ENCODE measurements around the gene FAM228B.

FAM228B gene

DNA sequence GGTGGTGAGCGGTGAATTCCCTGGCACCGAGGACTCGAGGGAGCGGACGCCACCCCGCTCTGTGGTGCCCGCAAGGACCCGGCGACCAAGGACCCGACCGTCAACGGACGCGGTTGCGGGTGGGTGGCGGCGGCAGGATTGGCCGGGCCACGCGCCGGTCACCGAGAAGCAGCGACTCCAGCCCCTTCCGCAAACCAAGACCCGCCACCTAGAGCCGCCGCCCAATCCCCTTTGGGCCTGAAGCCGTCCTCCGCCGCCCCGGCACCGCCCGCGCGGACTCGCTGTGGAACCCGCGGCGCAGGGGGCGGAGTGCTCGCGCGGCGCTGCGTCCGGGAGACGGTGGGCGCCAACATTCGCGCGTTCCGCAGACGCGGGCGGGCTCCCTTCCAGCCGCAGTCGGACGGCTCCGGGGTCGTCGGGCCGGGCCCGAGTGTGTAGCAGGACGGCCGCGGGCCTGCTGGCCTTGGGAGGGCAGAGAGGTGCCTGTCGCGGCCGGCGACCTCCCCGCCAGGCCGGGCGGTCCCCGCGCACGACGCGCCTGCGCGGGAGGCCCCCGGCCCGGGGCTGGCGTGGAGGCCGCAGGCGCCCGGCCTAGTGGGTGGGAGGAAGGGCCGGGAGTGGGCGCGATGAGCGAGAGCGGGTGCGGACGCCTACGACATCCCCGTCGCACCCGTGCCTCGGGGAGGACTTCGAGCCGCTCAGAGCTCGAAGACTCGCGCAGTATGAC lies at the start of gene FAM228B, which contains the start of gene PFN4:
Gene FAM228B (plus strand): TSS at position 275 of the 727 bp plus-strand sequence. CDS start 893 bp downstream, outside the sequence.
Gene PFN4 (minus strand): TSS at position 140 of the 727 bp plus-strand sequence. CDS start 799 bp downstream, outside the sequence.
- H3K4me1 ChIP-seq (ENCODE audit: control insufficient read depth, insufficient read depth, low read length) = peaks cover 20% of the 10 kb centered on the region
- H3K4me3 ChIP-seq (ENCODE audit: low read length in 2 of 2) = peak within 1 kb of the TSS; percentile 90 to 92
- no peaks in the 10 kb centered on the region for H3K36me3 ChIP-seq (ENCODE audit: control insufficient read depth in 2 of 2, insufficient read depth in 2 of 2, low read length in 2 of 2)
- no peaks in the 10 kb centered on the region for H3K27me3 ChIP-seq (ENCODE audit: control insufficient read depth in 1 of 2, insufficient read depth in 2 of 2, low read length in 2 of 2)
- H3K9ac ChIP-seq (ENCODE audit: low read length in 2 of 2) = peak within 1 kb of the TSS; percentile 95 to 98
- no peaks in the 10 kb centered on the region for H3K9me3 ChIP-seq (ENCODE audit: control insufficient read depth in 2 of 2, low read length in 2 of 2)
- H3K27ac ChIP-seq (ENCODE audit: low read length) = peak within 1 kb of the TSS; percentile 96

DNA sequence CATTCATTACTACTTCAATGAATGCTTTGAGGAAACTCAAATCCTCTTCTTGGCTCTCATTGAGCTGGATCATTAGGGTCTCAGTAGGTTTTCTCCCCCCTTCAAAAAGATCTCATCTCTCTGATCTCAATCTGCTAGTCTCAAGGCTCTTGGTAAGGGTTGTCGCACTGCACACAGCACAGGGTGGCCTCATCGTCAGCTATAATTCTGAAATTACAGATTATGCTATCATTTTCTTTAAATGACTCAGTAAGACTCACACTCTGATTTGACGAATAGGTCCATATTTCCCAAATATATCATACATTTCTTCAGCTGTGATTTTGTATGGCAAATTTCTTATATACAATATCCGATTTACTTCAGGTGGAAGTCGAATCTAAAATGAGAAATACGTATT lies 49.5 kb upstream of the FAM228B start:
- Histone ChIP-seq H3K9me3 (ENCODE audit: control insufficient read depth in 2 of 2, low read length in 2 of 2) (no peaks in the 10 kb centered on the region), H3K9ac (ENCODE audit: low read length in 2 of 2) (no peak overlapping the region), H3K27ac (ENCODE audit: low read length) (no peak overlapping the region), H3K4me1 (ENCODE audit: control insufficient read depth, insufficient read depth, low read length) (peaks cover 12% of the 10 kb centered on the region), H3K4me3 (ENCODE audit: low read length in 2 of 2) (no peak overlapping the region), H3K27me3 (ENCODE audit: control insufficient read depth in 1 of 2, insufficient read depth in 2 of 2, low read length in 2 of 2) (no peaks in the 10 kb centered on the region), H3K36me3 (ENCODE audit: control insufficient read depth in 2 of 2, insufficient read depth in 2 of 2, low read length in 2 of 2) (peaks cover 14 to 16% of the 10 kb centered on the region in 2 donors)

DNA sequence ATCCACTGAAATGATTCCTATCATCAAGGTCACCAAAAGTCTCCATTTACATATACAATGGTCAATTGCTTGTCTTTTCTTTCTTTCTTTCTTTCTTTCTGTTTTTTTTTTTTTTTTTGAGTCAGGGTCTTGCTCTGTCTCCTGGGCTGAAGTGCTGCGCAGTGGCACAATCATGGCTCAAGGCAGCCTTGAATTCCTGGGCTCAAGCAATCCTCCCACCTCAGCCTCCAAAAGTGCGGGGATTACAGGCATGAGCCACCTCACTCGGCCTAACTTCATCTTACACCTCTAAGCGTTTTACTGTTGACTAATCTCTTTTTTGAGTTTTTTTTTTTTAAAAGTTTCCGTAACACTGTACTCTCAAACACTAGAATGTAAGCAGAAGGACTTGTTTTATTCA lies 48.0 kb upstream of the FAM228B start:
- Histone ChIP-seq H3K9me3 (ENCODE audit: control insufficient read depth in 2 of 2, low read length in 2 of 2) (no peaks in the 10 kb centered on the region), H3K9ac (ENCODE audit: low read length in 2 of 2) (peak overlapping the region in 1 of 2 donors; percentile 98), H3K27ac (ENCODE audit: low read length) (no peak overlapping the region), H3K4me3 (ENCODE audit: low read length in 2 of 2) (peak overlapping the region; percentile 99 to 100), H3K4me1 (ENCODE audit: control insufficient read depth, insufficient read depth, low read length) (peaks cover 12% of the 10 kb centered on the region), H3K27me3 (ENCODE audit: control insufficient read depth in 1 of 2, insufficient read depth in 2 of 2, low read length in 2 of 2) (no peaks in the 10 kb centered on the region), H3K36me3 (ENCODE audit: control insufficient read depth in 2 of 2, insufficient read depth in 2 of 2, low read length in 2 of 2) (peaks cover 9 to 10% of the 10 kb centered on the region in 2 donors)

DNA sequence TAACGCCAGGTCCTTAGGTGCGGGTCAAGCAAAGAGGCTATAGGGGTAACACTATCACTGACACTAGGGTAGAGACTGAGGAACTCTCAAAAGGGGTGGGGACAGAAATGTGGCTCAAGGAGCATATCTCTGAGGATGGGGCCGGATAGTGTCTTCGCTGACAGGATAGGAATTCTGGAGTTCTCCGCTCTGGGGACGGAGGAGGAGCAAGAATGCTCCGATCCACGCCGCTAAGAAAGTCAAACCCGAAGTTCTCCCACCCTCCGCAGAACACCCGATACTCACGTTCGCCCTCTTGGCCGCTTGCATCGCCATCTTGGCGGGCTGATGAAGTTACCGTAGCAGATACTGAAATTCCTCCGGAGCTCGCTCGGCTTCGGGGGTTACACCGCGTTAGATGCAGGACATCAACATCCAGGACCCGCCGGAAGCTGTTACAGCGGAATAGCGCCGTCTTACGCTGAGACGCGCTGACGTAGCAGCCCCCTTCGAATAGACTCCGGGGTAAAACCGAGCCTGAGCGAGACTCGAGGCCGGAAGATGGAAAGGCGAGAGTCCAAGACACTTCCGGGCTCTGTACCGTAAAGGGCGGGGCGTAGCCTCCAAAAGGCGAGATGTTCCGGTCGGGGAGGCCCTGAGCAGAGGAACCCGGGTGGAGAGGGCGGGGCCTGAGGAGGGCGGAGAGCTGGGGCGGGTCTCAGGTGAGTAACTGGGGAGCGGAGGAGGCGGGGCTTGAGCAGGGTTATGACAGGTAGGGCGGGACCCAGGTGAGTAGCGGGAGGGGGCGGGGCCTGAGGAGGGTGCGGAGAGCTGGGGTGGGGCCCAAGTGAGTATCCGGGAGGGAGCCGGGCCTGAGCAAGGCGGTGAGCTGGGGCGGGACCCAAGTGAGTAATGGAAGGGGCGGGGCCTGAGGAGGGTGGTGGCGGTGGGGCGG lies 47.1 kb upstream of the FAM228B start, which contains the start of gene SF3B6:
Gene SF3B6 (minus strand): TSS at position 412 of the 934 bp plus-strand sequence. CDS start 97 bp downstream, at position 315.
- Histone ChIP-seq H3K9ac (ENCODE audit: low read length in 2 of 2) (peak within 1 kb of the TSS; percentile 91 to 98), H3K9me3 (ENCODE audit: control insufficient read depth in 2 of 2, low read length in 2 of 2) (no peaks in the 10 kb centered on the region), H3K27me3 (ENCODE audit: control insufficient read depth in 1 of 2, insufficient read depth in 2 of 2, low read length in 2 of 2) (no peaks in the 10 kb centered on the region), H3K36me3 (ENCODE audit: control insufficient read depth in 2 of 2, insufficient read depth in 2 of 2, low read length in 2 of 2) (peaks cover 13% of the 10 kb centered on the region in 2 donors), H3K27ac (ENCODE audit: low read length) (peak within 1 kb of the TSS; percentile 92), H3K4me1 (ENCODE audit: control insufficient read depth, insufficient read depth, low read length) (peaks cover 12% of the 10 kb centered on the region), H3K4me3 (ENCODE audit: low read length in 2 of 2) (peak within 1 kb of the TSS; percentile 99 to 100)

DNA sequence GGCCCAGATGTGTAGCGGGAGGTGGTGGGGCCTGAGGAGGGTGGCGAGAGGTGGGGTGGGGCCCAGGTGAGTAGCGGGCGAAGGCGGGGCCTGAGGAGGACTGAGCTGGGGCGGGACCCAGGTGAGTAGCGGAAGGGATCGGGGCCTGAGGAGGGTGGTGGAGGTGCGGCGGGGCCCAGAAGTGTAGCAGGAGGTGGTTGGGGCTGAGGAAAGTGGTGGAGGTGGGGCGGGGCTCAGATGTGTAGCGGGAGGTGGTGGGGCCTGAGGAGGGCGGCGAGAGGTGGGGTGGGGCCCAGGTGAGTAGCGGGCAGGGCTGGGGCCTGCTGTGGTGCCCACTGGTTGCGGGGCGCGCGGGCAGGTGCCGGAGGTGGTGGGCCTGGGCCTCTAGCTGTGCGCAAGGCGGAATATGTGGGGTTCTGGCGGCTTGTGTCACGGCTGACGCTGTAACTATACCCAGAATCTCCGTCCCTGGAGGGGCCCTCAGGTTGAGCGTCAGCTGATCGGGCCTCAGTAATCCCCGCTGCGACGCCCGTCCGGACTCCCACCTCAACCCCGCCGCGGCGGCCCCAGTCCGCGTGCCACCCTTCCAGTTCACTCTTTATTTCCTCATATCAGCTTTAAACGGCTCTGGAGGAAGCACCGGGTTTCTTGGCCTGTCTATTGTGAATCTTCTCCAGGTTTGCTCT lies 46.3 kb upstream of the FAM228B start:
- Histone ChIP-seq H3K4me3 (ENCODE audit: low read length in 2 of 2) (peak overlapping the region; percentile 99 to 100), H3K9me3 (ENCODE audit: control insufficient read depth in 2 of 2, low read length in 2 of 2) (no peaks in the 10 kb centered on the region), H3K27me3 (ENCODE audit: control insufficient read depth in 1 of 2, insufficient read depth in 2 of 2, low read length in 2 of 2) (no peaks in the 10 kb centered on the region), H3K9ac (ENCODE audit: low read length in 2 of 2) (peak overlapping the region; percentile 73 to 98), H3K27ac (ENCODE audit: low read length) (peak overlapping the region; percentile 92), H3K36me3 (ENCODE audit: control insufficient read depth in 2 of 2, insufficient read depth in 2 of 2, low read length in 2 of 2) (peaks cover 13 to 14% of the 10 kb centered on the region in 2 donors), H3K4me1 (ENCODE audit: control insufficient read depth, insufficient read depth, low read length) (peaks cover 12% of the 10 kb centered on the region)

DNA sequence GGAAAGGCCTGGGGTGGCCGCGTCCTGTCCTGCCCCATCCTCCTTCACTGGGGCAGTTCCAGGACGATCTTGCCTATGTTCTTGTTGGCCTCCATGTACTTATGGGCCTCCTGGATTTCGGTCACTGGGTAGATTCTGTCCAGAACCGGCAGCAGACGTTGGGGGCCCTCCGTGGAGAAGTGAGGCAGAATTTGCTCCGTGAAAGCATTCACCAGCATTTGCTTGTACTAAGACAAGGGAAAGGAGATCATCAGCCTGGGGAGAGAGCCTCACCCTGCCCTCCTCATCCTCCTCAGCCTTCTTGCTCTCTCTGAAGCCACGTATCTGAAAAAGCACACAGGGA lies 45.8 kb upstream of the FAM228B start:
- H3K4me3 ChIP-seq (ENCODE audit: low read length in 2 of 2) = peak overlapping the region; percentile 99 to 100
- no peaks in the 10 kb centered on the region for H3K27me3 ChIP-seq (ENCODE audit: control insufficient read depth in 1 of 2, insufficient read depth in 2 of 2, low read length in 2 of 2)
- H3K27ac ChIP-seq (ENCODE audit: low read length) = peak overlapping the region; percentile 92
- H3K9ac ChIP-seq (ENCODE audit: low read length in 2 of 2) = peak overlapping the region; percentile 73 to 98
- peaks cover 12% of the 10 kb centered on the region for H3K4me1 ChIP-seq (ENCODE audit: control insufficient read depth, insufficient read depth, low read length)
- peaks cover 13 to 19% of the 10 kb centered on the region in 2 donors for H3K36me3 ChIP-seq (ENCODE audit: control insufficient read depth in 2 of 2, insufficient read depth in 2 of 2, low read length in 2 of 2)
- no peaks in the 10 kb centered on the region for H3K9me3 ChIP-seq (ENCODE audit: control insufficient read depth in 2 of 2, low read length in 2 of 2)

DNA sequence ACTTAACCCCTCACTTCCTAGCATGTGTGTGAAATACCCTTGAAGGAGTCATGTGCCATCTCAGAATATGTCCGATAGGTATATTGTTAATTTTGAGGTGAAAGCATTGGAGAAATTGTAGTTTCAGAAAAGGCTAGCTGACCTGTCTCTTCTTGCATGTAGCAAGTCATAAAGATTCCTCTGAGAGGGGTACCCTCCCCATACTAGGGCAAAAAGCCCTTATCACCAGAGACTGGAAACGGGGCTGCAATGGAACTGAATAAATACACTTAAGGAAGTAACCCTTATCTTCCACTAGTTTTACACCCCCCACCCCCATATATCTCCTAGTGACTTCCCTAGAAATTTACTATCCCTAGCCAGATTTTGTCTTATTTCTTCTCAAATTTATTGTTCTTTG lies 45.4 kb upstream of the FAM228B start:
- Histone ChIP-seq H3K4me1 (ENCODE audit: control insufficient read depth, insufficient read depth, low read length) (peaks cover 12% of the 10 kb centered on the region), H3K4me3 (ENCODE audit: low read length in 2 of 2) (peak overlapping the region; percentile 99 to 100), H3K36me3 (ENCODE audit: control insufficient read depth in 2 of 2, insufficient read depth in 2 of 2, low read length in 2 of 2) (peaks cover 12 to 19% of the 10 kb centered on the region in 2 donors), H3K27me3 (ENCODE audit: control insufficient read depth in 1 of 2, insufficient read depth in 2 of 2, low read length in 2 of 2) (no peaks in the 10 kb centered on the region), H3K27ac (ENCODE audit: low read length) (peak overlapping the region; percentile 92), H3K9ac (ENCODE audit: low read length in 2 of 2) (peak overlapping the region; percentile 73 to 98), H3K9me3 (ENCODE audit: control insufficient read depth in 2 of 2, low read length in 2 of 2) (no peaks in the 10 kb centered on the region)

DNA sequence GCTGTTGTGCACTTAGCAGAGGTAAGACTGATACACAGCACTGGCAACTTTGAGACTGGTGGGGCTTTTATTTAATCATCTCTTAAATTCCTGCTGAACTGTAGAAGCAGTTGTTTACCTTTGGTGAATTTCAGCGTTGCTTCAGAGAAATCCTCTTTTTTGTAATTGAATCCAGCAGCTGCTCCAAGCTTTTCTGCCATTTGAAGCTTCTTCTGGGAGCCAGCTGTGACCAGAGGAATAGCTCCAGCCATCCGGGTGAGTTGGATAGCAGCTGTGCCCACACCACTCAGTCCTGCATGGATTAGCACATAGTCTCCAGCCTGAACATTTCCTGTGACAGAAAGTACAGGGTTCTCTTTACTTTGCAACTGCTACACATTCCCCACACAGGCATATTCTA lies 42.6 kb upstream of the FAM228B start:
- Histone ChIP-seq H3K27me3 (ENCODE audit: control insufficient read depth in 1 of 2, insufficient read depth in 2 of 2, low read length in 2 of 2) (no peaks in the 10 kb centered on the region), H3K9me3 (ENCODE audit: control insufficient read depth in 2 of 2, low read length in 2 of 2) (no peaks in the 10 kb centered on the region), H3K4me3 (ENCODE audit: low read length in 2 of 2) (no peak overlapping the region), H3K9ac (ENCODE audit: low read length in 2 of 2) (no peak overlapping the region), H3K4me1 (ENCODE audit: control insufficient read depth, insufficient read depth, low read length) (peaks cover 32% of the 10 kb centered on the region), H3K36me3 (ENCODE audit: control insufficient read depth in 2 of 2, insufficient read depth in 2 of 2, low read length in 2 of 2) (peaks cover 8 to 18% of the 10 kb centered on the region in 2 donors), H3K27ac (ENCODE audit: low read length) (no peak overlapping the region)

DNA sequence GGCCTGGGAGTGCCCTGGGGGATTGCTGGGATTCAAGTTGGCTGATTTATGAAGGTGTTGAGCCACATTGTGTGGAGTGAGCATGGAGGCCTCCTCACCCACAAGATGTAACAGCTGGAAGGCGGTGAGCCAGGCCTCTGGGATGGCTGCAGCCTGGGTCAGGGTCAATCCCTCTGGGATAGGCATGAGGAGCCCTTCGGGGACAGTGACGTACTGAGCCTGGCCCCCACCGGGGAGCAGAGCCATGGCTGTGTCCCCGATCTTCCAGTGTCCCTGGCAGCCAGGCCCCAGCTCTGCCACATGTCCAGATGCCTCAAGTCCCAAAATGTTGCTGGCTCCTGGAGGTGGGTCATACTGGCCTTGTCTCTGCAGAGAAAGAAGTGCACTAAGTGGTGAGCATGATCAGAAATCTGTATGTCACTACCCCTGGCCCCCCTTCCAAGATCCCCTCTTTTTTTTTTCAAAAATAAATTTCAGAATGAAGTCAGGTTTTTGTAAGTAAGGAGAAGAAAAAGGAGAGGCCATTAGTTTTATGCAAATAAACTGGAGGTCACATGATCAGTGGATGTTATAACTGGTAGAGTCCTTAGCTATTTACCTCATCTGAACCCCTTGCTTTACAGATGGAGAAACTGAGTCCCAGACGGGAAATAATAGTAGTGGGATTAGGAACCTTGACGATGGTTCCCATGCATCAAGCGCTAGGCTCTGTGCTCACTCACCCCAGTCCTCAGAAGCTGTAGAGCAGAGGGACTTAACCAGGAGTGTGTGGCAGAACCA lies 40.3 kb upstream of the FAM228B start:
- Histone ChIP-seq H3K9ac (ENCODE audit: low read length in 2 of 2) (peak overlapping the region in 1 of 2 donors; percentile 74), H3K9me3 (ENCODE audit: control insufficient read depth in 2 of 2, low read length in 2 of 2) (no peaks in the 10 kb centered on the region), H3K36me3 (ENCODE audit: control insufficient read depth in 2 of 2, insufficient read depth in 2 of 2, low read length in 2 of 2) (peaks cover 8 to 18% of the 10 kb centered on the region in 2 donors), H3K27ac (ENCODE audit: low read length) (peak overlapping the region; percentile 88), H3K4me1 (ENCODE audit: control insufficient read depth, insufficient read depth, low read length) (peaks cover 21% of the 10 kb centered on the region), H3K4me3 (ENCODE audit: low read length in 2 of 2) (peak overlapping the region in 1 of 2 donors; percentile 80), H3K27me3 (ENCODE audit: control insufficient read depth in 1 of 2, insufficient read depth in 2 of 2, low read length in 2 of 2) (no peaks in the 10 kb centered on the region)
